ENCODE results near the gene COL11A2. TPM values are rescaled to one million over a fixed set of nuclear protein-coding genes. Genes with fewer than 3 reads are reported as not detected.

COL11A2 gene
- total and polyA plus RNA-seq, 2 of the 13 experiments (the other 11 are each of a cell fraction or from before 2014, with no cell fraction given), result 0.55 TPM

DNA sequence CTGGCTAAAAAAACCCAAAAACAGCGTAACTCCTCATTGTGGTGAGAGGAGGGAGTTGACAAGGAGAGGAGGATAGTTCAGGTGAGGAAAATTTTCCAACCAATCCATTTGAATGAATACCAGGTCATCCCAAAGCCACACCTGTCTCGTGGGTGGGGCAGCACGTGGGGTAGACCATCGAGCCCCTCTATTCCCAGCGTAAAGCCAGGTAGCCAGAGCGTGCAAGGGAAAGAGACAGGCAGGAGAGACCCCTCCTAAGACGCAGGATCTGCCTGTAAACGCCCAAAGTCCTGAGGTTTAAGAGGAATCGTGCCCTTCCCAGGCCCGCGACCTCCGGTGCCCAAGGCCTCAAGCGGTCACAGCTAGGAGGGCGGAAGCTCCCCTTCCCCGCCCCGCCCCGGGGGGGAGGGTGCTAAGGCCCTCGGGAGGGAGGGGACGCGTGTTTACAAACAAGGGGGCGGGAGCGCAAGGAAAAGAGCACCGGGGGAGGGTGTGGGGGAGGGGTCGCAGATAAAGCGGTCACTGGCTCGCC lies 7.5 kb upstream of the COL11A2 start (continued):
- TF ChIP-seq JDP2 (CRISPR knock-in tag; IDR thresholded peaks at IDR 0.05; ENCODE audit: borderline replicate concordance) (peak; percentile 39; the same call in 1 of the 2 replicates), KLF15 (CRISPR knock-in tag; IDR thresholded peaks at IDR 0.05; ENCODE audit: borderline replicate concordance) (no peak), RFX5 (IDR thresholded peaks at IDR 0.05; ENCODE audit: low read depth, low read length) (no peak), GABPB1 (CRISPR knock-in tag; IDR thresholded peaks at IDR 0.05) (no peak; the same call in 1 of the 2 replicates), PPARG (CRISPR knock-in tag; conservative IDR thresholded peaks at IDR 0.05) (peak; percentile 34), NFKB2 (CRISPR knock-in tag; IDR thresholded peaks at IDR 0.05; ENCODE audit: borderline replicate concordance) (no peak; the same call in 1 of the 2 replicates), RARA (CRISPR knock-in tag; IDR thresholded peaks at IDR 0.05) (peak; percentile 76), TAF15 (IDR thresholded peaks at IDR 0.05; ENCODE audit: low read depth, low read length, poor library complexity, severe bottlenecking) (peak; percentile 94), ONECUT2 (CRISPR knock-in tag; IDR thresholded peaks at IDR 0.05) (0 out of 2 replicates have a peak, but pooled peaks have one; percentile 7), ATF1 (CRISPR knock-in tag; IDR thresholded peaks at IDR 0.05) (no peak), CEBPG (CRISPR knock-in tag; IDR thresholded peaks at IDR 0.05) (no peak), ZNF138 (CRISPR knock-in tag; IDR thresholded peaks at IDR 0.05; ENCODE audit: low read depth) (peak; percentile 76; the same call in 1 of the 2 replicates), EHMT2 (IDR thresholded peaks at IDR 0.05; ENCODE audit: borderline replicate concordance, low read depth, low read length) (no peak), NFE2 (CRISPR knock-in tag; IDR thresholded peaks at IDR 0.05) (no peak)
- TF ChIP-seq, protein P1, sequence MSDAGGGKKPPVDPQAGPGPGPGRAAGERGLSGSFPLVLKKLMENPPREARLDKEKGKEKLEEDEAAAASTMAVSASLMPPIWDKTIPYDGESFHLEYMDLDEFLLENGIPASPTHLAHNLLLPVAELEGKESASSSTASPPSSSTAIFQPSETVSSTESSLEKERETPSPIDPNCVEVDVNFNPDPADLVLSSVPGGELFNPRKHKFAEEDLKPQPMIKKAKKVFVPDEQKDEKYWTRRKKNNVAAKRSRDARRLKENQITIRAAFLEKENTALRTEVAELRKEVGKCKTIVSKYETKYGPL (CRISPR knock-in tag; IDR thresholded peaks at IDR 0.05), result no peak
- TF ChIP-seq, protein P2, sequence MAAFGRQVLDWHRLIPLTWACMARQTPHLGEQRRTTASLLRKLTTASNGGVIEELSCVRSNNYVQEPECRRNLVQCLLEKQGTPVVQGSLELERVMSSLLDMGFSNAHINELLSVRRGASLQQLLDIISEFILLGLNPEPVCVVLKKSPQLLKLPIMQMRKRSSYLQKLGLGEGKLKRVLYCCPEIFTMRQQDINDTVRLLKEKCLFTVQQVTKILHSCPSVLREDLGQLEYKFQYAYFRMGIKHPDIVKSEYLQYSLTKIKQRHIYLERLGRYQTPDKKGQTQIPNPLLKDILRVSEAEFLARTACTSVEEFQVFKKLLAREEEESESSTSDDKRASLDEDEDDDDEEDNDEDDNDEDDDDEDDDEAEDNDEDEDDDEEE (CRISPR knock-in tag; IDR thresholded peaks at IDR 0.05), result no peak; the same call in 1 of the 2 replicates
- TF ChIP-seq, protein P3, sequence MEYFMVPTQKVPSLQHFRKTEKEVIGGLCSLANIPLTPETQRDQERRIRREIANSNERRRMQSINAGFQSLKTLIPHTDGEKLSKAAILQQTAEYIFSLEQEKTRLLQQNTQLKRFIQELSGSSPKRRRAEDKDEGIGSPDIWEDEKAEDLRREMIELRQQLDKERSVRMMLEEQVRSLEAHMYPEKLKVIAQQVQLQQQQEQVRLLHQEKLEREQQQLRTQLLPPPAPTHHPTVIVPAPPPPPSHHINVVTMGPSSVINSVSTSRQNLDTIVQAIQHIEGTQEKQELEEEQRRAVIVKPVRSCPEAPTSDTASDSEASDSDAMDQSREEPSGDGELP (IDR thresholded peaks at IDR 0.05; ENCODE audit: borderline replicate concordance, low read depth), result no peak
- TF ChIP-seq, protein P4, sequence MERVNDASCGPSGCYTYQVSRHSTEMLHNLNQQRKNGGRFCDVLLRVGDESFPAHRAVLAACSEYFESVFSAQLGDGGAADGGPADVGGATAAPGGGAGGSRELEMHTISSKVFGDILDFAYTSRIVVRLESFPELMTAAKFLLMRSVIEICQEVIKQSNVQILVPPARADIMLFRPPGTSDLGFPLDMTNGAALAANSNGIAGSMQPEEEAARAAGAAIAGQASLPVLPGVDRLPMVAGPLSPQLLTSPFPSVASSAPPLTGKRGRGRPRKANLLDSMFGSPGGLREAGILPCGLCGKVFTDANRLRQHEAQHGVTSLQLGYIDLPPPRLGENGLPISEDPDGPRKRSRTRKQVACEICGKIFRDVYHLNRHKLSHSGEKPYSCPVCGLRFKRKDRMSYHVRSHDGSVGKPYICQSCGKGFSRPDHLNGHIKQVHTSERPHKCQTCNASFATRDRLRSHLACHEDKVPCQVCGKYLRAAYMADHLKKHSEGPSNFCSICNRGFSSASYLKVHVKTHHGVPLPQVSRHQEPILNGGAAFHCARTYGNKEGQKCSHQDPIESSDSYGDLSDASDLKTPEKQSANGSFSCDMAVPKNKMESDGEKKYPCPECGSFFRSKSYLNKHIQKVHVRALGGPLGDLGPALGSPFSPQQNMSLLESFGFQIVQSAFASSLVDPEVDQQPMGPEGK (CRISPR knock-in tag; IDR thresholded peaks at IDR 0.05), result peak; percentile 97
- TF ChIP-seq, protein P5, sequence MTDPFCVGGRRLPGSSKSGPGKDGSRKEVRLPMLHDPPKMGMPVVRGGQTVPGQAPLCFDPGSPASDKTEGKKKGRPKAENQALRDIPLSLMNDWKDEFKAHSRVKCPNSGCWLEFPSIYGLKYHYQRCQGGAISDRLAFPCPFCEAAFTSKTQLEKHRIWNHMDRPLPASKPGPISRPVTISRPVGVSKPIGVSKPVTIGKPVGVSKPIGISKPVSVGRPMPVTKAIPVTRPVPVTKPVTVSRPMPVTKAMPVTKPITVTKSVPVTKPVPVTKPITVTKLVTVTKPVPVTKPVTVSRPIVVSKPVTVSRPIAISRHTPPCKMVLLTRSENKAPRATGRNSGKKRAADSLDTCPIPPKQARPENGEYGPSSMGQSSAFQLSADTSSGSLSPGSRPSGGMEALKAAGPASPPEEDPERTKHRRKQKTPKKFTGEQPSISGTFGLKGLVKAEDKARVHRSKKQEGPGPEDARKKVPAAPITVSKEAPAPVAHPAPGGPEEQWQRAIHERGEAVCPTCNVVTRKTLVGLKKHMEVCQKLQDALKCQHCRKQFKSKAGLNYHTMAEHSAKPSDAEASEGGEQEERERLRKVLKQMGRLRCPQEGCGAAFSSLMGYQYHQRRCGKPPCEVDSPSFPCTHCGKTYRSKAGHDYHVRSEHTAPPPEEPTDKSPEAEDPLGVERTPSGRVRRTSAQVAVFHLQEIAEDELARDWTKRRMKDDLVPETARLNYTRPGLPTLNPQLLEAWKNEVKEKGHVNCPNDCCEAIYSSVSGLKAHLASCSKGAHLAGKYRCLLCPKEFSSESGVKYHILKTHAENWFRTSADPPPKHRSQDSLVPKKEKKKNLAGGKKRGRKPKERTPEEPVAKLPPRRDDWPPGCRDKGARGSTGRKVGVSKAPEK (CRISPR knock-in tag; IDR thresholded peaks at IDR 0.05; ENCODE audit: borderline replicate concordance), result no peak
- TF ChIP-seq, protein P6, sequence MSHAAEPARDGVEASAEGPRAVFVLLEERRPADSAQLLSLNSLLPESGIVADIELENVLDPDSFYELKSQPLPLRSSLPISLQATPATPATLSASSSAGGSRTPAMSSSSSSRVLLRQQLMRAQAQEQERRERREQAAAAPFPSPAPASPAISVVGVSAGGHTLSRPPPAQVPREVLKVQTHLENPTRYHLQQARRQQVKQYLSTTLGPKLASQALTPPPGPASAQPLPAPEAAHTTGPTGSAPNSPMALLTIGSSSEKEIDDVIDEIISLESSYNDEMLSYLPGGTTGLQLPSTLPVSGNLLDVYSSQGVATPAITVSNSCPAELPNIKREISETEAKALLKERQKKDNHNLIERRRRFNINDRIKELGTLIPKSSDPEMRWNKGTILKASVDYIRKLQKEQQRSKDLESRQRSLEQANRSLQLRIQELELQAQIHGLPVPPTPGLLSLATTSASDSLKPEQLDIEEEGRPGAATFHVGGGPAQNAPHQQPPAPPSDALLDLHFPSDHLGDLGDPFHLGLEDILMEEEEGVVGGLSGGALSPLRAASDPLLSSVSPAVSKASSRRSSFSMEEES (CRISPR knock-in tag; IDR thresholded peaks at IDR 0.05), result no peak
